ENCODE measurements around the gene KCTD17.

KCTD17 gene

DNA sequence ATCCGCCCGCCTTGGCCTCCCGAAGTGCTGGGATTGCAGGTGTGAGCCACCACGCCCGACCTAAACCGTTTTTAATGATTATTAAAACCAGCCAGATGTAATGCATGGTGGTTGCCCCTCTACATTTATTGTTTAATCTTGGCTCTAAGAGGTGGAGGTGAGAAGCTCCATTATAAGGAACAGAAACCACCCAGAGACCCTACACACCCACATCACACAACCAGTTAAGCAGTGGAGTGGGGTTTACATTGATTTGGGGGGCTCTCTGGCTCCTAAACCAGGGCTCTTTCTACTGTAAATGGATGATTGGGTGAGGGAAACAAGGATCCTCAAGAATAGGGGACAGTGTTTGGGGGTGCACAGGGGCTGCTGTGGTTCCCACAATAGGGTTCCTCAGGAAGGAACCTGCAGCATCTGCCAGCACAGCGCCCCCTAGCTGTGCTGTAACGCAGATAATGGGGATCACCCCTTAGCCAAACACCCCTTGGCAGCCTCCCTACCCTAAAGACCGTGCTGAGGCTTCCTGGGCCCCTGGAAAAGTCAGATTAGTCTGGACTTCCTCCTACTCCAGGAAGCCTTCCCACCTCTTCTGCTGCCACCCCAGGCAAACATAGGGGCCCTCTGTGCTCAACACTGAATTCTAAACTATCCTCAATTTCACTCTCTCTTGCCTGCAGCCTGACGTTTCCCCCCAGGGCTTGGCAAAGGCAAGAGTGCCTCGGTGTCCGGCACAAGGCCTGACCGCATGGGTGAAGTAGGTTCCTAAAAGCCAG is 29.6 kb upstream of the KCTD17 start:
- DNase-seq: peak; percentile 58

- DNase-seq: no peak
These were observed 28.8 kb upstream of the KCTD17 start for GRCh38 chr22:37022483-37023337.

GRCh38 chr22:37023743-37024338 is 27.7 kb upstream of the KCTD17 start:
- DNase-seq: no peak

DNA sequence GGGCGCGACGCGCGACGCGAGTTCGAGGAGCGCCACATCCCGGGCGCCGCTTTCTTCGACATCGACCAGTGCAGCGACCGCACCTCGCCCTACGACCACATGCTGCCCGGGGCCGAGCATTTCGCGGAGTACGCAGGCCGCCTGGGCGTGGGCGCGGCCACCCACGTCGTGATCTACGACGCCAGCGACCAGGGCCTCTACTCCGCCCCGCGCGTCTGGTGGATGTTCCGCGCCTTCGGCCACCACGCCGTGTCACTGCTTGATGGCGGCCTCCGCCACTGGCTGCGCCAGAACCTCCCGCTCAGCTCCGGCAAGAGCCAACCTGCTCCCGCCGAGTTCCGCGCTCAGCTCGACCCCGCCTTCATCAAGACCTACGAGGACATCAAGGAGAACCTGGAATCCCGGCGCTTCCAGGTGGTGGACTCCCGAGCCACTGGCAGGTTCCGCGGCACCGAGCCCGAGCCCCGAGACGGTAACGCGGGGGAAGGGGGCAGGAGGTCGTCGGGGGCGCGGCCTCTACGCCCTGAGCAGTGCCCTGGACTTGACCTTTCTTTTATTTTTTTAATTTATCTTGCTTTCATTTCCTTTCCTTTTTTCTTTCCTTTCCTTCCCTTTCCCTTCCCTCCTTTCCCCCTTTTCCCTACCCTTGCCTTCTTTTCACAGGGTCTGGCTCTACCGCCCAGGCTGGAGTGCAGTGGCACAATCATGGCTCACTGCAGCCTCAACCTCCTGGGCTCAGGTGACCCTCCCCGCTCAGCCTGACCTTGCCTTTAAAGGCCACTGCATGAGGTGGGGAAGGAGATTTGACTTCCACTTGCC is 27.0 kb upstream of the KCTD17 start:
- no peak for DNase-seq

DNA sequence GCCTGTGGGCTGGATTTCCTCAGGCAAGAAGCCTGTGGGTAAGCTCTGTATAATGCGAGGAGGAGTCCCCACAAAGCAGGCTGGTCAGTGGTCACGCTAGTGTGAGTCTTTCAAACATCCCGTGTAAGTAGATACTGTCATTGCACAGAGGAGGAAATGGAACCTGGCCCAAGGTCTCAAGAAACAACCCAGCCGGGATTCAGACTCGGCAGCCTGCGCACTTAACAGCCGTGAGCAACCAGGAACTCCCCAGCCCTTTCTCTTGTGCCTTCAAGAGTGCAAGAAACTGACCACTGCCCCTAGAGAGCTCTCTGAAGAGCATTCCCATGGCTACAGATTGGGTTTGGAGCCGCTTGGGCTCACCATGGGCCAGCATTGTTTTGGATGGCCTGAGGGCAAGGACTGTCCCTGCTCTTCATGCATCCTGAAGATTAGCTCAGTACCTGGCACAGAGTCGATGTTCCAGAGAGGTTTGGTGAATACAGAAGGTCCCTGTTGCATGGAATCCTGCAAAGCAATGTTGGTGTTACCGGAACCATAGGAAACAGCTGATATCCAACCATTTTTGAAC is 26.0 kb upstream of the KCTD17 start:
- DNase-seq: no peak

DNA sequence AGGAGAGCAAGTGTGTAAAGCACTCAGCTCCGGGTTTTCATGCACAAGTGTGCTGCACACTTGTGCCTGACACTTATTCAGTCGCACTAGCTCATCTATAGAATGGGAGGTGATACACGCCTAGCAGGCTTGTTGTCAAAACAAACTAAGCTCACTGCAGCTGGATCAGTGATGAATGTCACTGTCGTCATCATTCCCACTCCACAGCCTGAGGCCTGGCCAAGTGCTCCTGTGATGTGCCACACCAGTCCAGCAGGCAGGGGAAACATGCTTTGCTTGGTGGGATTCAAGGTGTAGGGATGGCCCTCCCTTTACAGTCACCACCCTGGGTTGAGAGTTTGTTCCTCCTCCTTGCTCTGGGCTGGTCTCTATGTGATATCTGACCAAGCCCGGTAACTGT is 25.2 kb upstream of the KCTD17 start:
- DNase-seq: no peak

- no peak for DNase-seq
These were observed 24.0 kb upstream of the KCTD17 start for GRCh38 chr22:37027556-37027955.

- no peak for DNase-seq
These were observed 22.6 kb upstream of the KCTD17 start for GRCh38 chr22:37028692-37029674.

DNA sequence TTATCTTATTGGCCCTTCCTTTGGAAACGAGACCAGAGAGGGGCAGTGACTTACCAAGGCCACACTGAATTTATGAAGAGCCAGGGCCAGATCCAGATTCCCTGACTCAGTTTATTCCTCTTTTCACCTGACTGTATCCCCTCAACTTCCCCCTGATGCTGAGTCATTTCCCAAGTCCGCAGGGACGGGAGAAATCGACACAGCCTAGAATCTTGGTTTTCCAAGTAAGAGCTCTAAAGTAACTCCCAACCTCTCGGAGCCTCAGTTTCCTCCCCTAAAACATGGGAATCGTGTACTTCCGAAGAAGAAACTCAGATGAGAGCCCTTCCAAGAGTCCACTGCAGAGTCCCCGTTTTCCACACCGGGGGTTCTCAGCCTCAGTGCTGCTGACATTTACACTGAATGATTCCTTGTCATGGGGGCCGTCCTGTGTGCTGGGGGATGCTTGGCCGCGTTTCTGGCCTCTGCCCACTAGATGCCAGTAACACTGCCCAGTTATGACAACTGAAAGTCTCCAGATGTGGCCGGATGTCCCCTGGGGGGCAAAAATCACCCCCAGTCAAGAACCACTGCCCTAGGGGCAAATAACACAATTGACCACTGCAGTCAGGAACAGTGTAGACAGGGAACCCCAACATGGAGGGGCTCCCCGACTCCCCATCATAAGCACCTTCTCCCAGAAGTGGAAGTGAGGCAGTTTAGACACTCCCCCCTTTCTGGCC is 20.8 kb upstream of the KCTD17 start:
- DNase-seq: no peak

- no peak for DNase-seq
These were observed 19.4 kb upstream of the KCTD17 start for GRCh38 chr22:37032134-37032534.

GRCh38 chr22:37032535-37033460 is 18.7 kb upstream of the KCTD17 start:
- DNase-seq: no peak

- no peak for DNase-seq
These were observed 17.7 kb upstream of the KCTD17 start for GRCh38 chr22:37033605-37034430.

DNA sequence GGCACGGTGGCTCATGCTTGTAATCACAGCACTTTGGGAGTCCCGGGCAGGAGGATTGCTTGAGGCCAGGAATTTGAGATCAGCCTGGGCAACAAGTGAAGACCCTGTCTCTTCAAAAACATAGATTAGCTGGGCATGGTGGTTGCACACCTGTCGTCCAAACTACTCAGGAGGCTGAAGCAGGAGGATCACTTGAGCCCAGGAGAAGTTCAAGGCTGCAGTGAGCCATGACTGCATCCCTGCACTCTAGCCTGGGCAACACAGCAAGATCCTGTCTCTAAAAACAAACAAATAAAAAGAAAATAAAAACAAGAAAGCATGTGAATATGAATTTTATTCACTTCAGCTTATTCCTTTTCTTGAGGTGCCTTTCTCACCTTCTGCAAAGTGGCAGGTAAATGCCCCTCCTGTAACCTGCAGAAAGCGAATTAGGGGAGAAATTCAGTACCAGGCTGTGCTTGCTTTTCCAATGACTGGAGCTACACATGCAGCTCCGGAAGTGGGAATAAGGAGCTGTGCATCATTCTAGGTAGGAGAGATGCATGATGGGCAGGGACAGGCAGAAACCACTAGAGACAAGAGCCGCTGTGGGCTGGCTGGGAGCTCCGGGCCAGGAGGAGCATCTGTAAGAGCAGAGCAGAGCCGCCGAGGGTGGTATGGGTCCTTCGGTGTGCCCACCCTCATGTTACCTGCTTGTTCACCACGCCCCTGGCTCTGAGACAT is 14.7 kb upstream of the KCTD17 start:
- DNase-seq: no peak

GRCh38 chr22:37037669-37038068 is 13.9 kb upstream of the KCTD17 start:
- DNase-seq: no peak

GRCh38 chr22:37039466-37039865 is 12.1 kb upstream of the KCTD17 start:
- DNase-seq: no peak

- DNase-seq: peak; percentile 48
These were observed 8.2 kb upstream of the KCTD17 start for GRCh38 chr22:37043209-37043827.
